GM10248 (cell line): ENCODE results near the gene GPALPP1.
A peak's percentile ranks its signal among the peaks of the same experiment; 100 is the strongest.

Source experiments
- CTCF ChIA-PET: fragments of 300-600 bp; sonication (Branson Sonifier 250); formaldehyde crosslinking; extraction: SDS; loops from one replicate; lab custom pipeline; 2021; ENCODE audit warnings: antibody characterized with exemption; lab: Yijun Ruan, JAX
- POLR2A ChIA-PET: fragments of 350-650 bp; sonication (Branson Sonifier 250); formaldehyde crosslinking; extraction: SDS; loops from one replicate; lab custom pipeline; 2020; ENCODE audit warnings: antibody characterized with exemption; lab: Yijun Ruan, JAX
- DNase-seq: peaks from one replicate; pipeline ENCODE4 v3.0.0; 2012; ENCODE audit errors: extremely low spot score
- CTCF ChIP-seq: IDR thresholded peaks from 2 replicates; pipeline ENCODE4 v1.5.1; 2012; ENCODE audit warnings: mild to moderate bottlenecking, low read depth; ENCODE audit errors: extremely low read depth, missing control alignments, control extremely low read depth

The GPALPP1 gene

DNA sequence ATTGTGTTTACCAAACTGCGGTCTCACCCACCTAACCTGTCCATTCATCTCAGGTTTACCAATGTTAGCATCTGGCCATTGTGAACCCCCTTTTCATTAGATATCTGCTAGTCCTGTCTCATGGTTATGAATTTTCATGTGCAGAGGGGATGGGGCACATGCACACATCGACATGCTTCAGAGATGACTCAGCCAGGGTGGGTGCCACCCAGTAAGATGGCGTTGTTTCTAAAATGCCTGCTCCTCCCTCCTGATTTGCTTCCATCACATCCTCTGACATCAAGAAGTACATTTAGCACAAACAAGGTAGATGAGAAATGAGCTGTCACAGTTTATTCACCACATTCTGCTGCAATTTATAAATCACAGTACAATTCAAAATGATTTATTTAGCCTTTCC is 51.3 kb downstream of the GPALPP1 start:
- ChIA-PET CTCF (interaction anchor here (0.7 to 2.0 kb wide), 4 partner anchors 13 to 316 kb away, joined by 3 to 7 read pairs (median 4); no protein-coding TSS in a partner anchor), POLR2A (no interaction called here)
- no peak for TF ChIP-seq CTCF
- DNase-seq = no peak

DNA sequence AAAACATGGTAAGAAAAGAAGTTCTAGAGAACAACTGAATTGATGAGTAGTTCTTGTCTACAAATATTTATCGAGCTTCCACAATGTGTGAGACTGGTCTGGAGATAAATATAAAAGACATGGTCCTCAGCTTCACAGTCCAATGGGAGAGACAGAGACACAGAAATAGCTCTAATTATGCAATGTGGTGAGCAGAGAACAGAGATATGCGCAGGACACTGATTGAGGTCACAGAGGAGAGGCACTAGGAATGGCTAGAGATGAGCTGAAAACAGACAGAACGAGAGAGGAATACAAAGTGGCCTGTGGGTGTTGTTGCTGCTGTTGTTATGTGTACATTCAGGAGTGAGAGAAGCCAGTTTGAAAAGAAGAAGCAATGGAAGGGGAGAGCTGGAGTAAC is 53.2 kb downstream of the GPALPP1 start:
- DNase-seq = no peak
- TF ChIP-seq CTCF = no peak
- ChIA-PET CTCF (interaction anchor here (0.7 to 2.4 kb wide), 9 partner anchors 9 to 267 kb away, joined by 3 to 9 read pairs (median 3); no protein-coding TSS in a partner anchor), POLR2A (no interaction called here)

GRCh38 chr13:45046445-45046844 is 57.1 kb downstream of the GPALPP1 start:
- POLR2A ChIA-PET = no interaction called here
- CTCF ChIA-PET = interaction anchor here (0.6 to 5.9 kb wide), 39 partner anchors 9 to 563 kb away, joined by 3 to 120 read pairs (median 4); partner anchors contain the start of genes GTF2F2 and TPT1
- TF ChIP-seq CTCF = no peak
- DNase-seq = no peak

- ChIA-PET POLR2A (no interaction called here), CTCF (interaction anchor here (0.6 to 5.9 kb wide), 48 partner anchors 8 to 564 kb away, joined by 3 to 120 read pairs (median 3); partner anchors contain the start of gene GTF2F2)
- TF ChIP-seq CTCF = peak; percentile 67
- DNase-seq = peak; percentile 82
Measured at GRCh38 chr13:45047394-45048310, 58.3 kb downstream of the GPALPP1 start.

GRCh38 chr13:45048890-45049407 is 59.6 kb downstream of the GPALPP1 start:
- DNase-seq = peak; percentile 41
- ChIA-PET POLR2A (no interaction called here), CTCF (interaction anchor here (0.6 to 5.9 kb wide), 11 partner anchors 9 to 257 kb away, joined by 3 to 120 read pairs (median 3); no protein-coding TSS in a partner anchor)
- TF ChIP-seq CTCF = no peak

- no peak for TF ChIP-seq CTCF
- DNase-seq = no peak
- ChIA-PET CTCF (interaction anchor here (1.0 to 5.9 kb wide), 4 partner anchors 13 to 257 kb away, joined by 3 to 120 read pairs (median 66); no protein-coding TSS in a partner anchor), POLR2A (no interaction called here)
Measured at GRCh38 chr13:45049478-45049877, 60.1 kb downstream of the GPALPP1 start.
